ENCODE measurements around the gene PPP1R27.

- no peak for TF ChIP-seq CTCF (conservative IDR thresholded peaks at IDR 0.05 in 1 of 2, IDR thresholded peaks at IDR 0.05 in 1 of 2; ENCODE audit: low read depth in 1 of 2, low read length in 2 of 2)
- TF ChIP-seq EZH2 (IDR thresholded peaks at IDR 0.05; ENCODE audit: low read length, missing control alignments) = no peak
These were observed 29.3 kb upstream of the PPP1R27 start for GRCh38 chr17:81863833-81864768.
